GM12878 (cell line): ENCODE results near the gene RAD51B.

Experiments used
- CTCF ChIP-seq, 3 experiments: IDR thresholded peaks in 2 of 3; conservative IDR thresholded peaks in 1 of 3; 2 replicates each; pipeline ENCODE4 v1.5.1; 2011; ENCODE audit warnings: low read depth in 3 of 3, low read length in 3 of 3, mild to moderate bottlenecking in 3 of 3, control low read depth in 2 of 3, moderate library complexity in 2 of 3, inconsistent platforms in 1 of 3, mixed read lengths in 1 of 3; ENCODE audit not compliant: control insufficient read depth in 2 of 3, insufficient read depth in 1 of 3; ENCODE audit errors: extremely low read depth in 1 of 3
- EGR1 ChIP-seq, 2 experiments: IDR thresholded peaks; 1 replicate in 1 of 2; 2 replicates in 1 of 2; pipeline ENCODE4 v1.6.1; 2011 to 2012; ENCODE audit warnings: low read depth in 2 of 2, low read length in 2 of 2, borderline replicate concordance in 1 of 2, mild to moderate bottlenecking in 1 of 2, moderate library complexity in 1 of 2
- ETV6 ChIP-seq, 2 experiments: fragments of 450-650 bp in 1 of 2; IDR thresholded peaks in 1 of 2; conservative IDR thresholded peaks in 1 of 2; 2 replicates each; pipeline ENCODE4 v1.6.1; 2014; ENCODE audit warnings: antibody characterized with exemption in 1 of 2, borderline replicate concordance in 1 of 2, low read depth in 1 of 2, mild to moderate bottlenecking in 1 of 2, moderate library complexity in 1 of 2
- GABPA ChIP-seq: IDR thresholded peaks from 2 replicates; pipeline ENCODE4 v1.6.1; 2014; ENCODE audit warnings: antibody characterized with exemption, low read depth, mild to moderate bottlenecking, inconsistent platforms
- NFYB ChIP-seq: IDR thresholded peaks from 2 replicates; pipeline ENCODE4 v1.6.1; 2011; ENCODE audit warnings: low read depth, mild to moderate bottlenecking, low read length, improper control_type of control experiment, moderate library complexity; ENCODE audit not compliant: insufficient read depth
- POLR2A ChIP-seq: IDR thresholded peaks from 2 replicates; pipeline ENCODE4 v1.6.1; 2011; ENCODE audit warnings: low read depth, mild to moderate bottlenecking, low read length
- SRF ChIP-seq, 2 experiments: IDR thresholded peaks; 2 replicates each; pipeline ENCODE4 v1.6.1; 2011; ENCODE audit warnings: low read depth in 2 of 2, low read length in 2 of 2, mild to moderate bottlenecking in 1 of 2, moderate library complexity in 1 of 2

DNA sequence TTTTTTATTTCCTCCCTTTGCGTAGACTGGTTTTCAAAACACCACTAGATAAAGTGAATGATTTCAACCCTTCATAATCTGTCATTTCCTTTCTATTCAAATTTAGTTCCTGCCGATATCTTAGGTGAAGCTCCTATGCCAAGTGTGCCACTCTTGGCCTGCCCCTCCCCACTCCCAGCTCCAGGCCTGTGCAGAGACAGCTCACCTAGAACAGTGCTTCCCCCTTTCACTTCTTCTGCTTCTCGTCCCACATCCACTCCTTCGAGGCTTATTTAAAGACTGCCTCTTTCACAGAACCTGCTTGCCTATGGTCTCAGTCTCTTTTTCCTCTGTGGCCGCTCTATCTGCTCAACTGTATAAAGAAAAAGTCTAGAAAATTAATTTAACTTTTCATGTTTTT, 473.8 kb downstream of the RAD51B start:
- TF ChIP-seq CTCF (IDR thresholded peaks at IDR 0.05 in 2 of 3, conservative IDR thresholded peaks at IDR 0.05 in 1 of 3; ENCODE audit: control insufficient read depth in 2 of 3, extremely low read depth in 1 of 3, insufficient read depth in 1 of 3, low read depth in 3 of 3, low read length in 3 of 3) (no peak), SRF (IDR thresholded peaks at IDR 0.05; ENCODE audit: low read depth in 2 of 2, low read length in 2 of 2) (no peak), NFYB (no peak), ETV6 (conservative IDR thresholded peaks at IDR 0.05 in 1 of 2, IDR thresholded peaks at IDR 0.05 in 1 of 2; ENCODE audit: borderline replicate concordance in 1 of 2, low read depth in 1 of 2) (no peak), GABPA (0 out of 2 replicates have a peak, but pooled peaks have one; percentile 17), EGR1 (IDR thresholded peaks at IDR 0.05; ENCODE audit: borderline replicate concordance in 1 of 2, low read depth in 2 of 2, low read length in 2 of 2) (no peak), POLR2A (no peak)
